Kidney epithelial cell (primary cell): ENCODE results near the gene SEPTIN10. TPM values are rescaled to one million over a fixed set of nuclear protein-coding genes. Genes with fewer than 3 reads are reported as not detected.
A peak's percentile ranks its signal among the peaks of the same experiment; 100 is the strongest.

Experiments
- DNase-seq: peaks from one replicate; pipeline ENCODE4 v3.0.0-alpha.2; 2010; ENCODE audit warnings: low read depth
- H3K27me3 ChIP-seq: 2 replicates; pipeline ENCODE4 v1.6.0; 2011; ENCODE audit warnings: low read length; ENCODE audit not compliant: control insufficient read depth, insufficient read depth
- H3K36me3 ChIP-seq: 2 replicates; pipeline ENCODE4 v1.5.1; 2011; ENCODE audit warnings: low read length; ENCODE audit not compliant: control insufficient read depth, insufficient read depth
- H3K4me3 ChIP-seq: 2 replicates; pipeline ENCODE4 v1.5.1; 2011; ENCODE audit warnings: low read depth, mild to moderate bottlenecking, control low read depth, low read length
- CTCF ChIP-seq: IDR thresholded peaks from 2 replicates; pipeline ENCODE4 v1.5.1; 2011; ENCODE audit warnings: mild to moderate bottlenecking, moderate library complexity, low read length, control low read depth, inconsistent platforms; ENCODE audit not compliant: insufficient read depth, poor library complexity, severe bottlenecking
- total RNA-seq: library from RNA; depleted of rRNA; stranded (reverse); fragments of >200 nt; gene quantifications from 2 replicates; pipeline ENCODE4 v1.2.3, GENCODE V29; 2015

SEPTIN10 gene
- total RNA-seq, 1 donor from 2014 or later, result 43.2 TPM

GRCh38 chr2:109609352-109610024 lies 4.3 kb downstream of the SEPTIN10 start:
- H3K27me3 ChIP-seq, result no peaks in the 10 kb centered on the region
- H3K36me3 ChIP-seq, result no peaks in the 10 kb centered on the region
- DNase-seq, result no peak
- TF ChIP-seq CTCF, result no peak
- peak overlapping the region; percentile 17 for H3K4me3 ChIP-seq

GRCh38 chr2:109607766-109608165 lies 6.0 kb downstream of the SEPTIN10 start:
- DNase-seq, result no peak
- peak; percentile 1 for TF ChIP-seq CTCF
- no peaks in the 10 kb centered on the region for H3K27me3 ChIP-seq

GRCh38 chr2:109604597-109604996 lies 9.2 kb downstream of the SEPTIN10 start:
- peak; percentile 56 for DNase-seq
- TF ChIP-seq CTCF, result no peak
- H3K27me3 ChIP-seq, result no peaks in the 10 kb centered on the region
- no peaks in the 10 kb centered on the region for H3K36me3 ChIP-seq
- no peak overlapping the region for H3K4me3 ChIP-seq

More at GRCh38 chr2:109607766-109608165, 6.0 kb downstream of the SEPTIN10 start:
- Histone ChIP-seq H3K4me3 (no peak overlapping the region), H3K36me3 (no peaks in the 10 kb centered on the region)

- H3K4me3 ChIP-seq, result no peak overlapping the region
- no peaks in the 10 kb centered on the region for H3K27me3 ChIP-seq
- no peak for DNase-seq
- H3K36me3 ChIP-seq, result no peaks in the 10 kb centered on the region
- no peak for TF ChIP-seq CTCF
These were observed 11.1 kb downstream of the SEPTIN10 start for GRCh38 chr2:109602617-109603188.

GRCh38 chr2:109601783-109602182 lies 12.0 kb downstream of the SEPTIN10 start:
- no peak overlapping the region for H3K4me3 ChIP-seq
- H3K27me3 ChIP-seq, result no peaks in the 10 kb centered on the region
- DNase-seq, result no peak
- no peak for TF ChIP-seq CTCF
- H3K36me3 ChIP-seq, result no peaks in the 10 kb centered on the region

GRCh38 chr2:109597283-109597682 lies 16.5 kb downstream of the SEPTIN10 start:
- H3K4me3 ChIP-seq, result no peak overlapping the region
- no peak for TF ChIP-seq CTCF
- no peaks in the 10 kb centered on the region for H3K36me3 ChIP-seq
- H3K27me3 ChIP-seq, result no peaks in the 10 kb centered on the region
- no peak for DNase-seq
